GM23338 (cell line): ENCODE measurements around the gene AMOTL1. TPM values are rescaled to one million over a fixed set of nuclear protein-coding genes. Genes with fewer than 3 reads are reported as not detected.
A peak's percentile ranks its signal among the peaks of the same experiment; 100 is the strongest.

Experiments used
- ATAC-seq: fragments of 200-7000 bp; cut with Tn5 transposase; 3 replicates; pipeline ENCODE4 v1.9.1; 2020
- DNase-seq: peaks from one replicate; pipeline ENCODE4 v3.0.0-alpha.2; 2015; ENCODE audit warnings: low spot score
- H2AFZ ChIP-seq: fragments of 200-600 bp; sonication (generic); 2 replicates; pipeline ENCODE4 v1.8.0; 2016; ENCODE audit warnings: antibody characterized with exemption, mild to moderate bottlenecking, moderate library complexity
- H3F3A ChIP-seq: fragments of 200-600 bp; sonication (generic); replicated peaks from 2 replicates; pipeline ENCODE4 v1.8.0; 2017; ENCODE audit warnings: antibody characterized with exemption, mixed run types, low read depth
- H3K27ac ChIP-seq: fragments of 200-600 bp; sonication (generic); 2 replicates; pipeline ENCODE4 v1.6.1; 2016; ENCODE audit warnings: low read depth
- H3K27me3 ChIP-seq: fragments of 200-600 bp; sonication (generic); 2 replicates; pipeline ENCODE4 v1.8.0; 2016; ENCODE audit warnings: mild to moderate bottlenecking, mixed run types, moderate library complexity; ENCODE audit not compliant: insufficient read depth
- H3K36me3 ChIP-seq: fragments of 200-600 bp; sonication (generic); 2 replicates; pipeline ENCODE4 v1.8.0; 2016; ENCODE audit warnings: mild to moderate bottlenecking; ENCODE audit not compliant: insufficient read depth
- H3K4me1 ChIP-seq: fragments of 200-600 bp; sonication (generic); 2 replicates; pipeline ENCODE4 v1.8.0; 2016; ENCODE audit warnings: mild to moderate bottlenecking, moderate library complexity; ENCODE audit not compliant: insufficient read depth
- H3K4me2 ChIP-seq: fragments of 200-600 bp; sonication (generic); 2 replicates; pipeline ENCODE4 v1.7.1; 2017; ENCODE audit warnings: mixed run types
- H3K4me3 ChIP-seq: fragments of 200-600 bp; sonication (generic); 2 replicates; pipeline ENCODE4 v1.6.1; 2016; ENCODE audit warnings: mixed run types
- H3K79me2 ChIP-seq: fragments of 200-600 bp; sonication (generic); replicated peaks from 2 replicates; pipeline ENCODE4 v1.8.0; 2017; ENCODE audit warnings: mild to moderate bottlenecking; ENCODE audit not compliant: insufficient read depth
- H3K9me2 ChIP-seq: fragments of 200-600 bp; sonication (generic); 2 replicates; pipeline ENCODE4 v1.8.0; 2017; ENCODE audit not compliant: insufficient read depth
- H4K20me1 ChIP-seq: fragments of 200-600 bp; sonication (generic); replicated peaks from 2 replicates; pipeline ENCODE4 v1.8.0; 2017; ENCODE audit warnings: mild to moderate bottlenecking; ENCODE audit not compliant: insufficient read depth
- H3K27ac Mint-ChIP-seq: 2 replicates; pipeline ENCODE4 v1.8.0; 2020; ENCODE audit warnings: inconsistent platforms, mild to moderate bottlenecking, moderate library complexity, mixed read lengths
- H3K27me3 Mint-ChIP-seq: 3 replicates; pipeline ENCODE4 v1.8.0; 2022; ENCODE audit warnings: low read depth, mild to moderate bottlenecking, moderate library complexity, mixed read lengths, inconsistent platforms; ENCODE audit not compliant: insufficient read depth, poor library complexity
- H3K36me3 Mint-ChIP-seq: 3 replicates; pipeline ENCODE4 v1.8.0; 2021; ENCODE audit warnings: low read depth, mild to moderate bottlenecking, inconsistent platforms, moderate library complexity, mixed read lengths
- H3K4me1 Mint-ChIP-seq: 3 replicates; pipeline ENCODE4 v1.8.0; 2020; ENCODE audit warnings: mild to moderate bottlenecking, inconsistent platforms, mixed read lengths
- H3K4me3 Mint-ChIP-seq: 3 replicates; pipeline ENCODE4 v1.8.0; 2021; ENCODE audit warnings: moderate library complexity, mild to moderate bottlenecking, inconsistent platforms, mixed read lengths
- H3K9me3 Mint-ChIP-seq: 3 replicates; pipeline ENCODE4 v1.8.0; 2020; ENCODE audit warnings: moderate library complexity, mild to moderate bottlenecking, inconsistent platforms, mixed read lengths
- CREB1 ChIP-seq: fragments of 250-450 bp; sonication (Bioruptor Pico); IDR thresholded peaks from 2 replicates; pipeline ENCODE4 v1.5.0; 2020; ENCODE audit warnings: low read depth, mild to moderate bottlenecking, moderate library complexity
- EZH2 ChIP-seq: fragments of 200-600 bp; sonication (generic); IDR thresholded peaks from one replicate; pipeline ENCODE4 v1.8.0; 2017; ENCODE audit warnings: antibody characterized with exemption, mild to moderate bottlenecking, low read depth; ENCODE audit not compliant: unreplicated experiment
- EZH2phosphoT487 ChIP-seq: fragments of 200-600 bp; sonication (generic); IDR thresholded peaks from one replicate; pipeline ENCODE4 v1.8.1; 2018; ENCODE audit warnings: antibody characterized with exemption; ENCODE audit not compliant: unreplicated experiment
- JUNB ChIP-seq: IDR thresholded peaks from one replicate; pipeline ENCODE4 v1.6.1; 2016; ENCODE audit warnings: antibody characterized with exemption; ENCODE audit not compliant: unreplicated experiment
- NANOG ChIP-seq: IDR thresholded peaks from 2 replicates; pipeline ENCODE4 v1.6.1; 2016; ENCODE audit warnings: antibody characterized with exemption, borderline replicate concordance
- POLR2AphosphoS5 ChIP-seq: IDR thresholded peaks from 2 replicates; pipeline ENCODE4 v1.6.1; 2016; ENCODE audit warnings: antibody characterized with exemption, low read depth
- REST ChIP-seq: IDR thresholded peaks from one replicate; pipeline ENCODE4 v1.6.1; 2018; ENCODE audit warnings: antibody characterized with exemption; ENCODE audit not compliant: unreplicated experiment
- STAT1 ChIP-seq: IDR thresholded peaks from one replicate; pipeline ENCODE4 v1.6.1; 2016; ENCODE audit warnings: antibody characterized with exemption; ENCODE audit not compliant: unreplicated experiment
- ZNF114 ChIP-seq: fragments of 250-450 bp; sonication (Bioruptor Pico); IDR thresholded peaks from 2 replicates; pipeline ENCODE4 v1.5.0; 2020; ENCODE audit warnings: mild to moderate bottlenecking, moderate library complexity
- ZNF462 ChIP-seq: fragments of 250-450 bp; sonication (Bioruptor Pico); IDR thresholded peaks from 2 replicates; pipeline ENCODE4 v1.5.0; 2020; ENCODE audit warnings: mild to moderate bottlenecking, moderate library complexity
- polyA plus RNA-seq: library from polyadenylated mRNA; unstranded; fragments of >200 nt; fragmentation: Nextera tagmentation; extraction: Ambion mirVana; gene quantifications from 2 replicates; pipeline ENCODE4 v1.2.1, GENCODE V29; 2016
- total RNA-seq: library from RNA; depleted of rRNA; stranded (reverse); fragments of >200 nt; shearing (Covaris generic); gene quantifications from 2 replicates; pipeline ENCODE4 v1.2.3, GENCODE V29; 2014

AMOTL1 gene
- total and polyA plus RNA-seq, 2 experiments from 2014 or later, result 4.3 to 18.7 TPM

DNA sequence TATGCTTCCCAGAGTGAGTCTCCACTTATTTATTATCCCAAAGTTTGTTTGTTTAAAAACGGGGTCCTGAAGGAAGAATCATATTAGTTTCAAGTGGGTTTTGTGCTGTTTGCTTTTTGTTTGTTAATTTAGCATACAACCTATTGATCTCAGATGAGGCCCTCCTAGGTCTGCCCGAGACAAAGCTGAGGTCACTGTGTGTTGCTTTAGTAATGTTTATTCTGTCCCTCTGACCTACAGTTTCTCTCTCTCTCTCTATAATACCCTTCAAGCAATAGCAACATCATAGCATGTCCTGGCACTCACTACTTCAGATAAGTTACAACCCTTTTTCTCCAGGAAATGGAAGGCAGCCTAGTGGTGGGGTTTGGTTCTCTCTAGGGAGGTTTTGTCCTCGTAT, 63.4 kb downstream of the AMOTL1 start:
- no peak overlapping the region for H3K4me3 Mint-ChIP-seq
- no peaks in the 10 kb centered on the region for H3K27me3 Mint-ChIP-seq
- Histone ChIP-seq H3F3A (no peaks in the 10 kb centered on the region), H3K27me3 (no peaks in the 10 kb centered on the region), H4K20me1 (no peaks in the 10 kb centered on the region), H2AFZ (no peak overlapping the region), H3K4me1 (no peaks in the 10 kb centered on the region), H3K27ac (no peak overlapping the region), H3K9me2 (no peaks in the 10 kb centered on the region), H3K4me2 (no peak overlapping the region), H3K36me3 (no peaks in the 10 kb centered on the region), H3K4me3 (no peak overlapping the region), H3K79me2 (no peaks in the 10 kb centered on the region; the same call in 1 of the 2 replicates)
- ATAC-seq (no peak), DNase-seq (peak; percentile 13)
- TF ChIP-seq STAT1 (no peak), JUNB (no peak), EZH2phosphoT487 (no peak), CREB1 (CRISPR knock-in tag) (no peak), NANOG (no peak), ZNF462 (CRISPR knock-in tag) (no peak), REST (no peak), ZNF114 (CRISPR knock-in tag) (no peak), POLR2AphosphoS5 (no peak), EZH2 (no peak)
- peaks cover 54% of the 10 kb centered on the region for H3K36me3 Mint-ChIP-seq
- H3K9me3 Mint-ChIP-seq, result no peaks in the 10 kb centered on the region
- no peak overlapping the region; the same call in 1 of the 2 replicates for H3K27ac Mint-ChIP-seq
- peaks cover 1% of the 10 kb centered on the region; the same call in 2 of the 3 replicates for H3K4me1 Mint-ChIP-seq
